NCI-H1105 treated with DMSO at 0.1 percent for 48 hours (cell line): ENCODE measurements around the gene MEG3.
A peak's percentile ranks its signal among the peaks of the same experiment; 100 is the strongest.

Experiments
- DNase-seq: peaks from one replicate; lab custom pipeline; 2025; lab: John Stamatoyannopoulos, UW

Gene MEG3

GRCh38 chr14:100825713-100826331 is at the start of gene MEG3:
Gene MEG3, plus strand, starts transcription at chr14:100826118.
- no peak for DNase-seq

GRCh38 chr14:100776681-100777365 is 49.1 kb upstream of the MEG3 start:
- no peak for DNase-seq

- DNase-seq: no peak
Observed at GRCh38 chr14:100777366-100777817, 48.5 kb upstream of the MEG3 start.

GRCh38 chr14:100777818-100778525 is 47.9 kb upstream of the MEG3 start:
- DNase-seq: no peak

GRCh38 chr14:100778526-100778882 is 47.4 kb upstream of the MEG3 start:
- no peak for DNase-seq

- no peak for DNase-seq
Observed at GRCh38 chr14:100778951-100779690, 46.8 kb upstream of the MEG3 start.

- DNase-seq: no peak
Observed at GRCh38 chr14:100779691-100780080, 46.2 kb upstream of the MEG3 start.

- no peak for DNase-seq
Observed at GRCh38 chr14:100780246-100780645, 45.7 kb upstream of the MEG3 start.

- no peak for DNase-seq
Observed at GRCh38 chr14:100780646-100781355, 45.1 kb upstream of the MEG3 start.

GRCh38 chr14:100781952-100782351 is 44.0 kb upstream of the MEG3 start:
- DNase-seq: no peak

- peak; percentile 67 for DNase-seq
Observed at GRCh38 chr14:100782516-100783320, 43.2 kb upstream of the MEG3 start.

- peak; percentile 98 for DNase-seq
Observed at GRCh38 chr14:100783630-100784370, 42.1 kb upstream of the MEG3 start.

- no peak for DNase-seq
Observed at GRCh38 chr14:100784523-100785337, 41.2 kb upstream of the MEG3 start.

- no peak for DNase-seq
Observed at GRCh38 chr14:100785338-100785615, 40.6 kb upstream of the MEG3 start.

GRCh38 chr14:100785626-100786025 is 40.3 kb upstream of the MEG3 start:
- no peak for DNase-seq

- no peak for DNase-seq
Observed at GRCh38 chr14:100786131-100786530, 39.8 kb upstream of the MEG3 start.

- no peak for DNase-seq
Observed at GRCh38 chr14:100786576-100787219, 39.2 kb upstream of the MEG3 start.

- no peak for DNase-seq
Observed at GRCh38 chr14:100787659-100788058, 38.3 kb upstream of the MEG3 start.

- DNase-seq: no peak
Observed at GRCh38 chr14:100788517-100788916, 37.4 kb upstream of the MEG3 start.
